Ramos (cell line): ENCODE measurements around the gene ZFX.
"Not testable (repeated sequence)": the region's sequence is repeated elsewhere in the genome, so short reads cannot be mapped to it uniquely, and the experiment has no call there.

Experiments used
- in situ Hi-C: fragments of 300-500 bp; cut with MboI; formaldehyde crosslinking; loops from one replicate; pipeline ENCODE4 v1.14.3; 2022; ENCODE audit warnings: low sequenced_read_pairs; ENCODE audit not compliant: unreplicated experiment

ZFX gene

DNA sequence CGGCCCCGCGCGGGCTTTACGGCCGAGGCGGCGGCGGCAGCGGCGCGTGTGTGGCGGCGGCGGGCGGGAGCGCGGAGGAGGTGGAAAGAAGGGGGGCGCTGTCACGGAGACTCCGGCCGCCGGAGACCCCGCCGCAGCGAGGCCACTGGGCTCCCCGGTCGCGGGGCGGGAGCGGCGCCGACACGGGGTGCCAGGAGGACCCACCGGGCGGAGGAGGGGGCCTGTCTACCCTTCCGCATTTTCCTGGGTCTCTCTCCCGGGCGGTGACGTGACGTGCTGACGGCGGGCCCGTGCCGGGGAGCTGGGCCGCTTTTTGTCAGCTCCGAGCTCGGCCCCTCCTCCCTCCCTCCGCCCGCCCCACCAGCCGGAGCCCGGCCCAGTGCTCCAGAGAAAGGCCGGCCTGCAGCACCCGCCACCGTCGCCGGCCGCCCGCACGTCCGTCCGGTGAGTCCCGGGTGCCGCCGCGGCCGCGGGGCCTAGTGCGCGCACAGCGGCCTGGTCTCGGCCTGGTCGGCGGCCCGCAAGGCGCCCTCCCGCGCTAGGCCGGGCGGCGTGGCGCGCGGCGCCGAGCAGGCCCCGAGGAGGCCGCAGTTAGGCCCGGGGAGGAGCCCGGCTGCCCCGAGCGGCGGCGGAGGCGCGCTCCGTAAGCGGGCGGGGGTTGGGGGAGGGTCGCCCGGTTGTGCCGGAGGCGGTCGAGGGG, at the start of gene ZFX:
Gene ZFX (plus strand): TSS at position 379 of the 700 bp plus-strand sequence. CDS start 23,014 bp downstream, outside the sequence.
- in situ Hi-C loops = no loop called here

GRCh38 chrX:24100713-24101112, 48.8 kb upstream of the ZFX start:
- in situ Hi-C loops = no loop called here

GRCh38 chrX:24110069-24110468, 39.5 kb upstream of the ZFX start:
- in situ Hi-C loops = no loop called here

DNA sequence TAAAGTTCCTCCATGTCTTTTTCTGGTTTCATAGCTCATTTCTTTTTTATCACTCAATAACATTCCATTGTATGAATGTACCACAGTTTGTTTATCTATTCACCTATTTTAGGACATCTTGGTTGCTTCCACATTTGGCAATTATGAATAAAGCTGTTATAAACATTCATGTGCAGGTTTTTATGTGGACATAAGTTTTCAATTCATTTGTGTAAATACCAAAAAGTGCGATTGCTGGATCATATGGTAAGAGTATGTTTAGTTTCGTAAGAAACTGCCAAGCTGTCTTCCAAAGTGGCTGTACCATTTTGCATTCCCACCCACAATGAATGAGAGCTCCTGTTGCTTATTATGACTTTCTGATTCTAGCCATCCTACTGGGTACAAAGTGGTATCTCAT, 36.3 kb upstream of the ZFX start:
- in situ Hi-C loops = no loop called here

- in situ Hi-C loops = no loop called here
Measured at GRCh38 chrX:24117258-24117657, 32.3 kb upstream of the ZFX start.

GRCh38 chrX:24124244-24124799, 25.2 kb upstream of the ZFX start:
- in situ Hi-C loops = no loop called here

DNA sequence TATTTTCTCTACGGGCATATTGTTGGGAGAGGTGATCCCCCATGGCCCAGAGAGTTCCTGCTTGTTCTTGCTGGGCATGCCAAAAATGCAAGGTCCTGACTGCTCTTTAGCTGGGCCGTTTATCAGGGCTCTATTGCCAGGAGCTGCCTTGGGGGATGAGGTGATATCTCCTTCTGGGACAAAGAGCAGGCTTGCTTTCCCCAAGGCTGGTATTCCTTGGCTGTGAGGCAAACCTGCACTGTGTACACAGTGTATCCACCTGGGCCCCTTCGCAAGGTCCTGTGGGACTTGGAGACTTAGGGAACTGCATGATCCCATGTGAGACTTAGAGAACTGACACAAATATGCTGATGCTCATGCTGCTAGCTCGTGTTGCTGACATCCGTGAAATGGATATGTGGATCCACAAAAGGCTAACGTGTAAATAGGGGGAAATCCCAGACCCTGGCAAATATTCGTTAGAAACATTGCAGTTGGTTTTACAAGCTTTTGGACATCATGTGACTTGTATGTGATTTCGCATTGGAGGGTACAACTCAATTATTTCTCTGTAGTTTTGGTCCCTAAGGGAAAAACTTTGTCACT, 24.4 kb upstream of the ZFX start:
- in situ Hi-C loops = no loop called here

GRCh38 chrX:24131476-24131875, 18.1 kb upstream of the ZFX start:
- in situ Hi-C loops = no loop called here

DNA sequence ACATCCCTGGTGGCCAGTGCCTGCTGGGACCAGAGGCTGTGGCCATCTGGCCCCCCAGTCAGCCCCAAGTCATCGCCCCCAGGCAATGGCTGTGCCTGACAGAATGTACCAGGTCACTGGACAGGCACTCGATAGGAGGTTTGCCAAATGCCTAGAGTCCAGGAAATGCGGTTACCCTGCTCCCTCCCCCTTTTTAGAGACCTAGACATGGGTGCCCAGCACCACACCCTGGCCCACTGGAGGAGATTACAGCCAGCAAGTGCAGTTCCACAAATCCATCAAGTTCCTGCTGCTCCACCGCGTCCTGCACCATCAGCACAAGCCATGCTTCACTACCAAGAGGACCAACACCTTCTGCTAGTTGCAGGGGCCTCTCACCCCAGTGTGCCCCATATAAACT, 16.2 kb upstream of the ZFX start:
- in situ Hi-C loops = no loop called here

- in situ Hi-C loops = not testable (repeated sequence)
Measured at GRCh38 chrX:24135768-24136167, 13.8 kb upstream of the ZFX start.

DNA sequence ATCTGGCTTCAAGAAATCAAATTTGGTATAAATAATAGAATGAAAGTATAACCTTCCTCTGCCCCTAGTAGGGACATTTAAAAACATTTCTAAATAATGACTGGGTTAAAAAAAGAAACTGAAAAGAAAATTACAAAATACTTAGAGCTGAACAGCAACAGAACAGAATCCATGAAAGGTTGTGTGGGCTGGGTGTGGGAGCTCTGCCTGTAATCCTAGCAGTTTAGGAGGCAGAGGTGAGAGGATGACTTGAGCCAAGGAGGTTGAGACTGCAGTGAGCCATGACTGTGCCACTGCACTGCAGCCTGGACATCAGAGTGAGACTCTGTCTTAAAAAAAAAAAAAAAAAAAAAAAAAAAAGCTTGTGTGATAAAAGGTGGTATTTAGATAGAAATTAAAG, 12.3 kb upstream of the ZFX start:
- in situ Hi-C loops = no loop called here

DNA sequence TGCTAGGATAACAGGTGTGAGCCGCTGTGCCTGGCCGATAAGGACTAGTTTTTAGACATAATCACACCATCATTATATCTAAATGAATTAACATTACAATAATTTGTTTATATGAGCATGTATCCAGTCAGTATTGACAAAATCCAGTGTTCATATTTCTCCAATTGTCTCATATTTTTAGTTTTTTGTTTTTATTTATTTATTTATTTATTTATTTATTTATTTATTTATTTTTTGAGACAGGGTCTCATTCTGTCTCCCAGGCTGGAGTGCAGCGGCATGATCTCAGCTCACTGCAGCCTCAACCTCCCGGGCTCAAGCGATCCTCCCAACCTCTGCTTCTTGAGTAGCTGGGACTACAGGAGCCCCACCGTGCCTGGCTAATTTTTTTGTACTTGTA, 5.5 kb upstream of the ZFX start:
- in situ Hi-C loops = not testable (repeated sequence)

- in situ Hi-C loops = no loop called here
Measured at GRCh38 chrX:24144528-24144927, 5.0 kb upstream of the ZFX start.

DNA sequence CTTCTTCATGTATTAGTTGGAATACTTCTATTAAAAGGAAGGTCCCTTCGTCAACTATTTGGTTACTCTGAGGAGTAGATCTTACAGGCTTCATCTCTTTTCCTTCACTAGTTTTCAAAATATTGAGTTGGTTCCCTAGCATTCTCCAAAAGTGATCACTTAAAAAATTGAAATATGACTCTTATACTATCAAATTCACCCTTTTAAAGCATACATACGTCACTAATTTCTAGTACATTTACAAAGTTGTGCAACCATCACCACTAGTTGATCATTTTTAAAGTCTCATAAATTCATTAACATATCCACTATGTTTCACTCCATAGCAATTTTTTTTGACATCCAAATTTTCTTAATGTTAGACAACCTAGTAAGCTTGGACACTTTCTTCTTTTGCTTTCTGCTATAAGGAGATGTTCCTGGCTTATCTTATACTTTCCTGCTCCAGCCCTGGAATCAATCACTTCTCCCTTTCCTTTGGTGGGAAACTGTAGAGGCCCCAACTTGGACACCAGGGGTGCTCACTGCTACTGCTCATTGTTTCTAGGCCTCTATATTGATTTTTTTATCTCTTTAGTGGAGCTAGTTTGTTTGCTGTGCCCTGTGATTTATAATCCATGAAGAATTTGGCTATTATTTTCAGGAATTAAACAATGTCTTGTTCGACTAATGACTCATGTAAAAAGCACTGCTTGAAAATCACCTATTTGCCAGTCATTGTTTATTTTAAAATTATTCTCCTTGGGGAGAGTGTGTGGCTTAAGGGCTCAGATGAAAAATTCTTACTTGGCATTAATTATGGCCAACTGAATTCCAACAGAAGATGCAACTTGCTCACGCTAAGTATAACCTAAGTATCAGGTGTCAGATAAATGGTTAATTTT, 4.0 kb upstream of the ZFX start:
- in situ Hi-C loops = no loop called here

- in situ Hi-C loops = no loop called here
Measured at GRCh38 chrX:24146283-24146949, 3.1 kb upstream of the ZFX start.

DNA sequence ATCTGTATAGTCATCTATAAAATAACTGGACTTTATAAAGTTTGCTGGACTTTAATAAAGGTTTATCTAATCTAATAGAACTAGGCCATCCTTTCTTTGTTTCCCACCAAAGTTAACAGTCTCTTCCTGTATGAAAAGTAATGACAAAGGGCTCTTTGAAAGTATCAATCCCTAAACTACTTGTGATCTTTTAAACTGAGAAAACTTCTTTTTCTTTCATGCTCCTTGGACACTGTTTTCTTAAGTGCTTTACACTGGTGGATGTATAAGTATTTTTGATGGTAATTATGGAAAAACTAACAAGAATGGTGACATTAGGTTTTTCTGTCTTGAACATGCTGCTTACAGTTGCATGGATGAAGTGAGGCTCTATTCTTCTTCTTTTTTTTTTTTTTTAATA, 2.4 kb upstream of the ZFX start:
- in situ Hi-C loops = no loop called here

DNA sequence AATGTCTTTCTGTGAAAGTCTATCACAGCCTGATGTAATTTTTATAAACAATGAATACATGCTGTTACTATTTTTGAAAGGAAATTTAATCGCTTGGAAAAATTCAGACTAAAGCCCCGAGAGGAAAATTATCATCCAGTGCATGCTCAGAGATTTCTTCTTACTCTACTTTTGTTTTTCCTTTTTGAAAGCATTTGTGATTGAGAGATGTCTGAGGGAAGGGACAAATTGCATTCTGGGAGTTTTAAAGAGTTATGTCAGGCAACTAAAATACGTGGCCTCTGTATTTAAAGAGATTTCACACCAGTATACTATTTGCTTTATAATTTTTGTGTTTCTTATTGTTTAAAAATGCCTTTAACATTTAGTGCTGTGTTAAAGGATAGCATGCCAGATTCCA, 1.4 kb upstream of the ZFX start:
- in situ Hi-C loops = no loop called here

- in situ Hi-C loops = no loop called here
Measured at GRCh38 chrX:24148535-24149350, 786 bp upstream of the ZFX start.

- in situ Hi-C loops = no loop called here
Measured at GRCh38 chrX:24150051-24150790, 692 bp downstream of the ZFX start.
